Loucy (cell line): ENCODE data around the gene BTAF1.

Experiments used
- EZH2phosphoT487 ChIP-seq: fragments of 200-600 bp; IDR thresholded peaks from 2 replicates; pipeline ENCODE4 v1.6.1; 2018; ENCODE audit warnings: antibody characterized with exemption, mild to moderate bottlenecking, moderate library complexity, borderline replicate concordance
- TF ChIP-seq, protein P1 (sequence below): fragments of 200-600 bp; sonication (generic); conservative IDR thresholded peaks from 2 replicates; pipeline ENCODE4 v1.5.1; 2014; ENCODE audit warnings: mild to moderate bottlenecking, antibody characterized with exemption, low read length

DNA sequence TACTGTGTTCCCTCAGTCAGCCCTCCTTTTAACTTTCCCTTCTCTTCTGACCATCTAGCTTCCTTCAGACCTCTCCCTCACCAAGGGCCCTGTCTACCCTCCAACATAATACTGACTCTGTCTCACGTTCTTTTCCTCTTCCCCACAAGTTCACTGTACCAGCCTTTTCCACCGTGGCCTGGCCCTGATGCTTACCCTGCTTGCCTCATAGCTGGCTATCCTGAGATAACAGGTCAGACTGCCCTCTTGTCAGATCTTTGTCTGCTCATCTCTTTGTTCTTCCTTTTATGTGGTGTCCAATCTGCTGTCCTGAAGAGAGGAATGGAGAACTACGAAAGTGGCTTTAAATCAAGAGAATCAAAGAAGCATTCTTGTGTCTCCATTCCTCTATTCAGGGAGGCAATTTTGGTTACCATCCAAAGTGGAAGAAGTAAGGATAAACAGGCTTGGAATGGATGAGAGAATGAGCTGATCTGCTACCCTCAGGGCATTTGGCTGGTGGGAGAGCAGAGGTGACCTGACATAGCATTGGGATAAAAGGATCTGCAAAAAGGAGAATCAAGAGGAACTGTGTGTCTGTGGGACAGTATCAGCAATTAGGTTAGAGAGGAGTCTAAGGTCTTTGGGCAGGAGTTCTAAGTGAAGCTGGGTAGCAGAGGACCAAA lies 8.1 kb downstream of the BTAF1 start:
- TF ChIP-seq, protein P1, sequence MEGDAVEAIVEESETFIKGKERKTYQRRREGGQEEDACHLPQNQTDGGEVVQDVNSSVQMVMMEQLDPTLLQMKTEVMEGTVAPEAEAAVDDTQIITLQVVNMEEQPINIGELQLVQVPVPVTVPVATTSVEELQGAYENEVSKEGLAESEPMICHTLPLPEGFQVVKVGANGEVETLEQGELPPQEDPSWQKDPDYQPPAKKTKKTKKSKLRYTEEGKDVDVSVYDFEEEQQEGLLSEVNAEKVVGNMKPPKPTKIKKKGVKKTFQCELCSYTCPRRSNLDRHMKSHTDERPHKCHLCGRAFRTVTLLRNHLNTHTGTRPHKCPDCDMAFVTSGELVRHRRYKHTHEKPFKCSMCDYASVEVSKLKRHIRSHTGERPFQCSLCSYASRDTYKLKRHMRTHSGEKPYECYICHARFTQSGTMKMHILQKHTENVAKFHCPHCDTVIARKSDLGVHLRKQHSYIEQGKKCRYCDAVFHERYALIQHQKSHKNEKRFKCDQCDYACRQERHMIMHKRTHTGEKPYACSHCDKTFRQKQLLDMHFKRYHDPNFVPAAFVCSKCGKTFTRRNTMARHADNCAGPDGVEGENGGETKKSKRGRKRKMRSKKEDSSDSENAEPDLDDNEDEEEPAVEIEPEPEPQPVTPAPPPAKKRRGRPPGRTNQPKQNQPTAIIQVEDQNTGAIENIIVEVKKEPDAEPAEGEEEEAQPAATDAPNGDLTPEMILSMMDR = no peak
- TF ChIP-seq EZH2phosphoT487 = no peak
